Renal pelvis (tissue), 4 donors: ENCODE results near the gene GDNF. TPM values are rescaled to one million over a fixed set of nuclear protein-coding genes. Genes with fewer than 3 reads are reported as not detected.
"Not testable (repeated sequence)": the region's sequence is repeated elsewhere in the genome, so short reads cannot be mapped to it uniquely, and the experiment has no call there.

ENCODE experiments used
- DNase-seq: peaks from one replicate; pipeline ENCODE4 v3.0.0-alpha.2; 2013
- polyA plus RNA-seq, 3 donors: library from polyadenylated mRNA; unstranded; fragments of 120-200 nt; gene quantifications; one replicate each; pipeline ENCODE4 v1.2.1, GENCODE V29; 2013; ENCODE audit not compliant: insufficient read length in 3 of 3

GDNF gene
- polyA plus RNA-seq, 3 donors = 7.0 to 12.8 (median 12.4) TPM

GRCh38 chr5:37789991-37790390 lies 49.9 kb downstream of the GDNF start:
- no peak for DNase-seq

- no peak for DNase-seq
Measured at GRCh38 chr5:37787742-37788141, 52.1 kb downstream of the GDNF start.

DNA sequence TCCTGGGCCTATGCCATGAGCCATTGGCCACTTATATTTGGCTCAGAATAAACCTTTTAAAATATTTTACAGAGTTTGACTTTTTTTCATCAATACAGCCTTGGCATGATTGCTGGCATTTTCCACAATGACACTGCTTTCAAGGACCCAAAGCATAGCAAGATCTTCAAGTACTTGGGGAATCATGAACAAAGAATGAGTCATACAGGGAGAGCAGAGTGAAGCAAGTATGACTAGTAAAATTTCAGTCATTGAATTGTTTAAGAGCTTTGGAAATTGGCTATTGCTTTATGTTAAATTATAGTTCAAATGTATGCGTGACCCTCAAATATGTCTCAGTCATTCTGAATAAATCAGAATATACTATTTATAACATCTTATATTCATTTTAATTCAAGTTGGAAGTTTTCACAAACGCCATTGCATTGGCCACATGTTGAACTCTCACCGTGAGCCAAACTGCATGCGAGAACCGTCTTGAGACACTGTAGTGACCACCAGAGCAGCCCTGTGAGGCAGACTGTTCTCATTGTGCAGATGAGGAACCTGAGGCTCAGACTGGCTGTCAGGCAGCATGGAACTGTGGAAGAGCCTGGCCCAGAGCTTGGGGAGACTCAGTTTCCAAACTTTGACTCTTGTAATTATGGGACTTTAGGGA lies 52.9 kb downstream of the GDNF start:
- no peak for DNase-seq

DNA sequence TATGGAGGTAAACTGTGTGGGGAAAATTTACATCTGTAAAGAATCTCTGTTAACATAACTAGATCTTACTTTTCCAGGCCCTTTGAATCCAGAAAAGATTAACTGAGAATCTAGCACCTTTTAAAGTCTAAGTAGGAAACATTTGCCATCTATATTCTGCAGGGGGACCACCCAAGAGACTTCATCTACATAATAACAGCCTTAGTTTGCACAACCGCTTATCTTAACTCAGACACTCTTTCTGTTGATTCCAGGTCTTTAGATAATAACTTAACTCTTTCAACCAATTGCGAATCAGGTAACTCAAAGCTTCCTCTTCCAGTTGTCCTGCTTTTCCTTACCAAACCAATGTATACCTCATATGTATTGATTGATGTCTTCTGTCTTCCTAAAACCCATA lies 53.4 kb downstream of the GDNF start:
- DNase-seq = no peak

DNA sequence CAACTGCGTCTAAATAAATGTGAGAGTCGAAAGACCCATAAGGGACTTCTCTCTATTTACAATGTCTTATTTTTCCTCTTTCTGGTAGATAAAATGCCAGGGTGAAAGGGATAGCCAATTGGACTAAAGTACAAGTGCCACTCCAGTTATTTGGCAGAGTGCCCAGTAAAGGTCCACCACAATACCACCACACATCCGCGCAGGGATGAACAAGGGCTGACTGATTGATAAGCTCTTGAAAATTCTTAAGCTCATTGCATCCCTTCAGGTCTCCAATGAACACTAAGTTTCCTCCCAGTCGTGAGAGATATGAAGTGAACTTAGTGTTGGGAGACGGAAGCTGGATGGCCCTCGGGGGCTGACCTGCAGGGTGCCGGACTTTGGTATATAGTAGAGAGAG lies 58.4 kb downstream of the GDNF start:
- DNase-seq = not testable (repeated sequence)

DNA sequence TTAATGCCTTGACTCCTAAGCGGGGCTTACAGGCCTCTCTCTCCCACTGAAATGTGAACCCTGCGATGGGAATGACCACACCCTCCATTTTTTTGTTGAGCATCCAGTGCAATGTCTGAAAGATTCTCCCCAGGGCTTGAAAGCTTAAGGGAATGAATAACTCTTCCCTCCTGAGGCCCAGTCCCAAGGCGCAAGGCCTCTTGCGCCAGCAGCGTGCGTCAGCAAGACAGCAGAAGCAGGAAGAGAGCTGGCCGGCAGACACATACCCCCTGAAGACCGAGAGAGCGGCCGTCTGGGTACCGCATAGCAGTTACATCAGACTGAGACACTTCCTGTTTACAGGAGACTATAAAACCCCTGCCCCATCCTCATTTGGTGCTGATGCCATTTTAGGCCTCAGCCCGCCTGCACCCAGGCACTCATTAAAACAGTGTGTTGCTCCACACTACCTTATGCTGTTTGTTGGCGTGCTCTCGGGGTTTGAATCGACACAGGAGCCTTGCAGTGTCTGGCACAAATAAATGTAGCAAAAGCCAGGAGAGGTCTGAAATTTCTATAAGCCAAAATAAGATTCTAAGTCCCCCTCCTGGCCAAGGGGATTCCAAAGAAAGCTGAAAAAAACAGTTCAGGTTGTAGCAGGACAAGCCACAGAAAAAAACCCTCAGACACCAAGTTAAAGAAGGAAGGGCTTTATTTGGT lies 62.3 kb downstream of the GDNF start:
- DNase-seq = no peak

DNA sequence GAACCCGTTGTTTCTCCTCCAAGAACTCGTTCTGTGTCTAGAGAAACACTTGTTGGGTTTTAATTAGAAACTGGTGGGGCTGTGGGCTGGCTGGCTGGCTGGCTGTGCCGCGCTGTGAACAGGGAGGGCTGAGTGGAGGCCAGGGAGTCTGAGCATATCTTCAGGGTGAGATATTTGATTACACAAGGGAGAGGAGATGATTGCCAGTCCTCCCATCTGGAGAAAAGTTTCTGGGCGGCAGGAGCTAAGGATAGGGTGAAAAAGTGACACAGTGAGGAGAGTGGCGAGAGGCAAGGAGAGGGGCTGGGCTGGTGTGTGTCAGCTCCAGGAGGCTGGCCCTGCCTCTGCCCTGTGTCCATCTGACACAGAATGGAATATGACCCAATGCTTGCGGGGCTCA lies 63.0 kb downstream of the GDNF start:
- DNase-seq = no peak

DNA sequence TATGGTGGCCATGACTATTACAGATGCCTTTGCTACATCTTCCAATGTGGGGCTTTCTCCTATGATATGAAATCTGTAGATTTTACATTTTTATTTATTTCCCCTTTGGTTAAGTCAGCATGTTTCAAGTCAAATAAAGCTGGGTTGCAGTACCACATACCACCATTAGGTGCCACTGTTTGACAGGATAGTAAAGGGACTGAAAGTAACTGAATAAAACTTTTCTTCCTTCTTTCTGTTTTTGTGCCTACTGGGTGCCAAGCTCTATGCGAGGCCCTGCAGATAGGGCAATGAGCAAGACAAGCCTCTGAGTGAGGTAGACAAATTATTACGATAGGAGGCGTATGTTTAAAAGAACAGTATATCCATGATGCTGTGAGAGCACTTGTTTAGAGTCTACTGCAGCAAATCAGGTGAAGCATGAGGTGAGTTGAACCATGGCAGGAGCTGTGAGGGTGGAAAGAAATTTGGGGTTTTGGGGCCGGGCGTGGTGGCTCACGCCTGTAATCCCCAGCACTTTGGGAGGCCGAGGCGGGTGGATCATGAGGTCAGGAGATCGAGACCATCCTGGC lies 64.8 kb downstream of the GDNF start:
- DNase-seq = no peak

GRCh38 chr5:37773809-37774208 lies 66.0 kb downstream of the GDNF start:
- no peak for DNase-seq

DNA sequence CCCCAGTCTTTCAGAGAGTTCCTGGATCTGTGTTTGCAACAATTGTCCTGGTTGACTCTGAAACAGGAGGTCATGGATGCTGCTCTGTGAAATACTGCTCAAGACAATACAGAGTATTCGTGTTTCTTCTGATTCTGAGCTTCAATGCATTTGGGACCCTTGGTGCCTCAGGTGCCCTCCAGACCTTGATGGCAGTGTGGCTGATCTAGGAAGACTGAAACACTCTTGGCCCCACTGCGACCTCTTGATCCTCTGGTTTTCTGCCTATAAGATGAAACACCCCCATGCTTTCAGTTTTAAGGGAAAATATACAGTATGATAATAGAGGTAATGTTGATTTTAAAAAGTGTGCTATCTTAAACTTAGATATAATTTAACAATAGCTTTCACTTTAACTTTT lies 67.6 kb downstream of the GDNF start:
- DNase-seq = no peak

- no peak for DNase-seq
Measured at GRCh38 chr5:37771731-37772130, 68.1 kb downstream of the GDNF start.

- no peak for DNase-seq
Measured at GRCh38 chr5:37771203-37771611, 68.6 kb downstream of the GDNF start.

GRCh38 chr5:37770786-37771185 lies 69.1 kb downstream of the GDNF start:
- no peak for DNase-seq

DNA sequence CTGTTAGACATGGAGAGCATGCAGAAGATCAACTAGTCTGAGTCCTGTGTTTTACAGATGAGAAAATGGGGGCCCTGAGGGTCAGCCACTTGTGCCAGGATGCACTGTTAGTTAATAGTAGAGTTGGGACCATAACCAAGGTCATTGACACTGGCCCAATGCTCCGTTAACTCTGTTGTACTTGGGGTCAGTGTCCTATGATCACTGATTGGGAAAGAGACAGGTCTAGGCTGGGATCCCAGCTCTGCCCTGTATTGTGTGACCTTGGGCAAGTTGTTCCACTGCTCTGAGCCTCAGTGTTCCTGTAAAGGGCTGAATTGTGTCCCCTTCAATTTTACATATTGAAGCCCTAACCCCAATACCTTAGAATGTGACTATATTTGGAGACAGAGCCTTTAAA lies 70.0 kb downstream of the GDNF start:
- no peak for DNase-seq

- DNase-seq = no peak
Measured at GRCh38 chr5:37769108-37769507, 70.7 kb downstream of the GDNF start.

DNA sequence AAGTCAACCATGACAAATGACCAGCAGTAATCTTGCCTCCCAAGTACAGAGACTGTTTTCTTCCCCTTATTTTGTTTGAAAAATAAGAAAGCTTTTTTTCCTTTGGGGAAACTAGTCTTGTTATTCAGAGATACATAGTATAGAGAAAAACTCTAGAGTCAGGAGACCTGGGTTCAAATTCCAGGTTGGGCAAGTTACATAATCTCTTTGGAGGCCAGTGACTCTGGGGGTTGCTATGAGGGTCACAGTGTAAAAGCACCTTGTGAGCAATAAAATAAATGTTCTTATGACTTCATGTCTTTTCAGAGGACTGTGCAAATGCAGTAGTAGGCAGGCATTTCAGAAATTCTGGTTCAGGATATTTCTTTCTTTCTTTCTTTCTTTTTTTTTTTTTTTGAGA lies 71.5 kb downstream of the GDNF start:
- no peak for DNase-seq

DNA sequence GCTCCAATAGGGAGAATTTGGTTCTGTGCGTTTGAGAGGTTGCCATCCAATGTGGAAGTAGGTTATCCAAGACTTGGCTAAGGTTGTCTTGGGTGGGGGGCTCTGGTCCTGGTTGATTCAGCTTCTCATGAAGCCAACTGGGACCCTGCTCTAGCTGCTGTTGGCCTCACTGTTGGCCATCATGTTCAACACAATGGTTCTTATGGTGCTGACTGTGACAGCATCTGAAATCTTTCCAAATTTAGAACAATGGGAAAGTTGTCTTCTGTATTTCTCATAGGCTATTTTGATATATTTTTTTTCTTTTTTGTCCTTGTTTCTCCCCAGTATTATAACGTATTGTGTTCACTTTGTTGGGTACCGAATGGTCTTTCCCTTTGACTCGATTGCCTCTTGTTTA lies 71.9 kb downstream of the GDNF start:
- no peak for DNase-seq

GRCh38 chr5:37767251-37767650 lies 72.6 kb downstream of the GDNF start:
- DNase-seq = no peak
